Measurements from ENCODE around the gene TDO2. TPM values are rescaled to one million over a fixed set of nuclear protein-coding genes. Genes with fewer than 3 reads are reported as not detected.

TDO2 gene
- total RNA-seq, 2 experiments from 2014 or later, result not detected

GRCh38 chr4:155962767-155963166 is 59.3 kb downstream of the TDO2 start:
- no peak for ATAC-seq
- Mint-ChIP-seq H3K4me1 (ENCODE audit: low read depth) (no peaks in the 10 kb centered on the region), H3K27me3 (ENCODE audit: low read depth) (no peaks in the 10 kb centered on the region), H3K9me3 (ENCODE audit: insufficient read depth) (no peaks in the 10 kb centered on the region), H3K36me3 (ENCODE audit: low read depth) (no peaks in the 10 kb centered on the region), H3K4me3 (no peak overlapping the region), H3K27ac (no peak overlapping the region)
- no peak for DNase-seq
- CTCF ChIA-PET, result no interaction called here
- POLR2A ChIA-PET, result interaction anchor here (1.2 kb wide), 1 partner anchor 9 kb away, joined by 4 read pairs; no protein-coding TSS in a partner anchor

GRCh38 chr4:155964016-155964891 is 60.8 kb downstream of the TDO2 start:
- DNase-seq (no peak), ATAC-seq (no peak)
- Mint-ChIP-seq H3K27ac (no peak overlapping the region), H3K36me3 (ENCODE audit: low read depth) (no peaks in the 10 kb centered on the region), H3K9me3 (ENCODE audit: insufficient read depth) (no peaks in the 10 kb centered on the region), H3K27me3 (ENCODE audit: low read depth) (no peaks in the 10 kb centered on the region), H3K4me1 (ENCODE audit: low read depth) (no peaks in the 10 kb centered on the region), H3K4me3 (no peak overlapping the region)
- ChIA-PET POLR2A (interaction anchor here (0.9 kb wide), 1 partner anchor 10 kb away, joined by 3 read pairs; the partner anchor contains the start of gene CTSO), CTCF (interaction anchor here (0.7 kb wide), 1 partner anchor 11 kb away, joined by 5 read pairs; the partner anchor contains the start of gene CTSO)

GRCh38 chr4:155966171-155966570 is 62.7 kb downstream of the TDO2 start:
- CTCF ChIA-PET, result no interaction called here
- Mint-ChIP-seq H3K4me1 (ENCODE audit: low read depth) (no peaks in the 10 kb centered on the region), H3K27me3 (ENCODE audit: low read depth) (no peaks in the 10 kb centered on the region), H3K27ac (no peak overlapping the region), H3K9me3 (ENCODE audit: insufficient read depth) (no peaks in the 10 kb centered on the region), H3K36me3 (ENCODE audit: low read depth) (no peaks in the 10 kb centered on the region), H3K4me3 (no peak overlapping the region)
- DNase-seq, result no peak
- no peak for ATAC-seq
- POLR2A ChIA-PET, result no interaction called here

- ChIA-PET POLR2A (no interaction called here), CTCF (no interaction called here)
- Mint-ChIP-seq H3K4me1 (ENCODE audit: low read depth) (no peaks in the 10 kb centered on the region), H3K27ac (no peak overlapping the region), H3K27me3 (ENCODE audit: low read depth) (no peaks in the 10 kb centered on the region), H3K36me3 (ENCODE audit: low read depth) (no peaks in the 10 kb centered on the region), H3K9me3 (ENCODE audit: insufficient read depth) (no peaks in the 10 kb centered on the region), H3K4me3 (no peak overlapping the region)
- DNase-seq (no peak), ATAC-seq (no peak)
Observed at GRCh38 chr4:155966731-155967395, 63.4 kb downstream of the TDO2 start.

Other genes with a start within 250 kb of the TDO2 start
- gene GUCY1A1, start 236.8 kb upstream of the TDO2 start, total RNA-seq, result under 1 TPM; 0.21 to 0.24 TPM
- under 1 TPM; 0.10 to 0.26 TPM for gene GUCY1B1, start 144.7 kb upstream of the TDO2 start, total RNA-seq
- not detected for gene ASIC5, start 37.4 kb upstream of the TDO2 start, total RNA-seq
- gene CTSO, start 50.2 kb downstream of the TDO2 start, total RNA-seq, result 1 to 10 TPM; 2.3 to 2.4 TPM